EH (cell line): ENCODE results near the gene PIP4K2B.
"Not testable (repeated sequence)": the region's sequence is repeated elsewhere in the genome, so short reads cannot be mapped to it uniquely, and the experiment has no call there.

Source experiments
- DNase-seq: peaks from one replicate; pipeline ENCODE4 v3.0.0-alpha.2; 2015; ENCODE audit warnings: low read depth

The PIP4K2B gene

DNA sequence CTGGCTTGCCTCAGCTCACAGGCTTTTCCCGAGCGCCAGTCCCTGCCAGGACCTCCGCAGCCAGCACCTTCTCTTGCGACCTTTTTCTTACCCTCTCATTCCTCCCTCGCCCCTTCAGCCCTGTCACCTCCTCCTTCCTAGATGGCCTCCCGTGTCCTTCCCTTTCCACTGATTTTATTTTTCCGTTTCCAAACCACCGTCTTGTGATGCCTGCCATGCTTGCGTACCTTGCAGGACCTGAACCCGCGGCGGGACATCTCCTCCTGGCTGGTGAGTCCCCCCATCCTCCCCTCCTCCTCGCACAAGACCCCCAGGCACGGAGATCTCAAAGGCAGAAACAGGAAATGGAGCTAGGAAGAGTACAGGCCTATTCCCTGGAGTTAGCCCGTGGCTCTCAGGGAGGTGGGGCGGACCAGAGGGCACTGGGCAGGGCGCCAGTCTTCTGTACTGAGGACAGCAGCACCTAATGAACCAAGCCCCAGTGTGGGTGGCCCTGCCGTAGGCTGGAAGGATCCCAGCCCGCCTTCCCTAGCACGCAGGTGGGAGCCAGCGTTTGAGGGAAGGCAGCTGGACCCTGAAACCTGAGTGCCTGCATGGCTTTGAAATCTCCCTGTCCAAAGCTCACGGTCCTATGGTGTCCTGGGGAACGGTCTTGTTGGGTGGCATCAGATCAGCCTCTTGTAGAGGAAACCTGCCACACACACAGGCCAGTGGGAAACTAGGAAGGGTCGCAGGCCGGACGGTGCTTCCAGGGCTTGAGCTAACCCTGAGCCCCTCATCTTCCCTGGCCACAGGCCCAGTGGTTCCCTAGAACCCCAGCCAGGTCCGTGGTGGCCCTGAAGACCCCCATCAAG lies 68.6 kb downstream of the PIP4K2B start:
- peak; percentile 78 for DNase-seq

DNA sequence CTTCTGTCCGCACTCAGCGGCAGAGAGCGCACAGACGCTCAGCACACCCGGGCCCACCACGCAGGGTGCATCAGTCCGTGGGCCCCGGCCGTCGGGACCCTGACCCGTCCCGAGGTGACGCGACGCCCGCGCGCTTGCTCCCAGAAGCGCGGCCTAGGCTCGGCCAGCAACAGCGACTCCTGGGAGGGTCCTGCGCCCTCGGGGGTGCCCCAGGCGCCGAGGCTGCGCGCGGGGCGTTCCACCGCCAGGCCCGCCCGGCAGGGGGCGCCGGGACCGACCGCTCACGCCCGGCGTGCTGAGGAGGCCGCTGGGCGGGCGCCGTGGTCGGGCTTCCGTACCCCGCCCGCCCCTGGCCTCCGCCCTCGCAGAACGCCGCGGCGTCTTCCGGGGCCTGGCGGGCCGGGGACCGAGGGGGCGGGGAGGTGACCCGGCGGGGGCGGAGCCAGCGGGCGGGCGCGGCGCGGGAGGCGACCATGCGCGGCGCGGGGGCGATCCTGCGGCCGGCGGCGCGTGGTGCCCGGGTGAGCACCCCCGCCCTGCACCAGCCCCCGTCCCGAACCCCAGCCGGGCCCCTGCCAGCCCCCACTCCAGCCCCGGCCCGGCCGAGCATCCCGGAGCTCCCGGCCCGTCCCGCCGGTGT lies 69.3 kb downstream of the PIP4K2B start, which contains the start of gene CISD3:
TSS of gene CISD3 (plus strand) at position 456 of the 640 bp plus-strand sequence. CDS start at position 474, 18 bp downstream.
- peak; percentile 89 for DNase-seq

GRCh38 chr17:38729368-38729885 lies 69.9 kb downstream of the PIP4K2B start:
- DNase-seq, result no peak

DNA sequence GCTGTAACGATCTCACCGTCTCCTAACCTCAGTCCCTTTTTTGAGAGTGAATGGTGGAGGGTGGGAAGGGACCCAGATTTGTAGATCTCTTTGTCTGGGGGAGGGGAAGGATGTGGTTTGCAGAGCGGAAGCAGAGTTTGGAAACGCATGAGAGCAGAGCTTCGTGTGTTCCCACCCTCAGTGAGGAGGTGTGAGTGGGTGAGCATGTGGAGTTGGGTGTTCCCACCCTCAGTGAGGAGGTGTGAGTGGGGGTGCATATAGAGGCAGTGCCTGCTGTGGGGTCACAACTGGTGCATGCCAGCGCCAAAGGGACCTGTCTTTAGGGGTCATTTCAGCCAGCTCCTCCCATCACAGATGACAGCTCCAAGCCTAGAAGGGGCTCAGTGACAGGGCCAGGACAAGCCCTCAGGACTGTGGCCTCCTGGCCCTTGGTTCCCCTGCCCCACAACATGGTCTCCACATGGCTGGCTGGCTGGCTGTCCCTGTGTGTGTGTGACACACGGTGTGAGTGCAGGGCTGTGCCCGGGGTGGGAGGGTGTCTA lies 71.0 kb downstream of the PIP4K2B start:
- DNase-seq, result no peak

DNA sequence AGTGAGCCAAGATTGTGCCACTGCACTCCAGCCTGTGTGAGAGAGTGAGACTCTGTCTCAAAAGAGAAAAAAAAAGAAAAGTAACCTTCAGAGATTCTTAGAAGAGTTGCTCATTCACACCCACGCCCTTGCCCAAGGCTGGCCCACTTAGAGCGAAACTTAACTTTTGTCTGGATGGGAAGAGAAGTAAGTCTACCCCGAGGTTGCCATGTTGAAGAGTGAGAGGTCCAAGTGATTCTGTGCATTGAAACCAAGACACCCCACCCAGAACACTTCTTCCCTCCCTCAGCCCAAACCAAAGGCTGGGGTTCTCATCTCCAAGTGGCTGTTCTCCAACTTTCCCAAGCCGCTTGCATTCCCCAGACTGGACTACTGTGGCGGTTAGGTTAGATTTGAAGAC lies 71.6 kb downstream of the PIP4K2B start:
- DNase-seq, result no peak

- not testable (repeated sequence) for DNase-seq
These were observed 73.2 kb downstream of the PIP4K2B start for GRCh38 chr17:38726145-38726544.

DNA sequence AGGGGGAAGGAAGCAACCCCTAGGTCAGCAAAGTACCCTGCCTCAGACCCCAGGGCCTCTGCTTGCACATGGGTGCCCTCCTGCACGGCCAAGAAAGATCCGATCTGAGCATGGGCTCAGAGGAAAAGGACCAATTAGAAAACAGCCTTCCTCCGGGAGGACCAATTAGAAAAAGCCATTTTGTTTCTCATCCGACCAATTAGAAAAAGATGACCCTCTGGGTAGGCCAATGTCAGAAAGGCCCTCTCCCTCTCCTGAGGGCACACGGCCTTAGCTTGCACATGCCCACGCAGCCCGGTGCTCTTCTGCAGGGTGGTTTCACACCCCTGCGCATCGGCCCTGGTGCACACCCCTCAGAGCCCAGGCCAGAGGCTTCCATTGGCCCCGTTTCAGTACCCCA lies 74.3 kb downstream of the PIP4K2B start:
- no peak for DNase-seq

DNA sequence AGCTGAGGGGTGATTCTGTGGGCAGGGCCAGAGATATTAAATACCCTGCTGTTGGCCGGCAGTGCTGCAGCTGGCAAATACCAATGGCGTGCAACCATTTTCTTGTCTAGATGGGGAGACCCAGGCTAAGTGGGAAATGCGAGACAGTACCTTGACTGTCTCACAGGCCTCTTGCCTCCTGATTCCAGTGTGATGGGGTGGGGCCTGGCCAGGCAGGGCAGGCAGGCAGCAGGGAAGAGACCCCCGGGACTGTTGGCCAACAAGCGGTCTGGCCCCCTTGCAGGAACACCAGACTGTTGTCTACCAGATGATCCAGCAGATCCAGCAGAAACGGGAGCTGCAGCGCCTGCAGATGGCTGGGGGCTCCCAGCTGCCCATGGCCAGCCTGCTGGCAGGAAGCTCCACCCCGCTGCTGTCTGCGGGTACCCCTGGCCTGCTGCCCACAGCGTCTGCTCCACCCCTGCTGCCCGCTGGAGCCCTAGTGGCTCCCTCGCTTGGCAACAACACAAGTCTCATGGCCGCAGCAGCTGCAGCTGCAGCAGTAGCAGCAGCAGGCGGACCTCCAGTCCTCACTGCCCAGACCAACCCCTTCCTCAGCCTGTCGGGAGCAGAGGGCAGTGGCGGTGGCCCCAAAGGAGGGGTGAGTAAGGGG lies 74.9 kb downstream of the PIP4K2B start:
- DNase-seq, result no peak

- DNase-seq, result no peak
These were observed 77.6 kb downstream of the PIP4K2B start for GRCh38 chr17:38721802-38722201.

- no peak for DNase-seq
These were observed 78.4 kb downstream of the PIP4K2B start for GRCh38 chr17:38720941-38721340.

GRCh38 chr17:38719943-38720641 lies 79.3 kb downstream of the PIP4K2B start:
- no peak for DNase-seq

- DNase-seq, result no peak
These were observed 79.9 kb downstream of the PIP4K2B start for GRCh38 chr17:38719289-38719942.

DNA sequence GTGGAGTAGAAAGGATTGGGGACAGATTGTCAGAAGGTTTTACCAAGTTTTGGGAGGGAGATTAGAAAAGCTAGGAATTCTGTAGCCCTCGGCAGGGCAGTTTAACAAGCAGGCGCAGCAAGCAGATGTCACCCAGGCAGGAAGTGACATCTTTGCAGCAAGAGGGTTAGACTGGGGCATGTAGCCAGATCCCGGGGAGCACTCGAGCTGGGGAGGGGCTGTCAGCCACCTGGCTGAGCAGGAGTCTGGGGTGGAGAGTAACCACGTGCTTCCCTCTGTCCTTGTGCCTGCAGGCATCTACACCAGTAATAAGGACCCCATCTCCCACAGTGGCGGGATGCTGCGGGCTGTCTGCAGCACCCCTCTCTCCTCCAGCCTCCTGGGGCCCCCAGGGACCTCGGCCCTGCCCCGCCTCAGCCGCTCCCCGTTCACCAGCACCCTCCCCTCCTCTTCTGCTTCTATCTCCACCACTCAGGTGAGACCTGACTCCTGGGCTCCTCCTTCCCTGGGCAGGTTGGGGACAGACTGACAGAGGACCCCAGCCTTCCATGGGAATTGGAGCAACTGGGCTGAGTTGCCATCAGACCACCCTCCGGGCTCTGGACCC lies 82.1 kb downstream of the PIP4K2B start:
- DNase-seq, result no peak

- DNase-seq, result no peak
These were observed 82.9 kb downstream of the PIP4K2B start for GRCh38 chr17:38716368-38717005.
